ENCODE data around the gene CHRDL1.
A peak's percentile ranks its signal among the peaks of the same experiment; 100 is the strongest.

Gene CHRDL1

DNA sequence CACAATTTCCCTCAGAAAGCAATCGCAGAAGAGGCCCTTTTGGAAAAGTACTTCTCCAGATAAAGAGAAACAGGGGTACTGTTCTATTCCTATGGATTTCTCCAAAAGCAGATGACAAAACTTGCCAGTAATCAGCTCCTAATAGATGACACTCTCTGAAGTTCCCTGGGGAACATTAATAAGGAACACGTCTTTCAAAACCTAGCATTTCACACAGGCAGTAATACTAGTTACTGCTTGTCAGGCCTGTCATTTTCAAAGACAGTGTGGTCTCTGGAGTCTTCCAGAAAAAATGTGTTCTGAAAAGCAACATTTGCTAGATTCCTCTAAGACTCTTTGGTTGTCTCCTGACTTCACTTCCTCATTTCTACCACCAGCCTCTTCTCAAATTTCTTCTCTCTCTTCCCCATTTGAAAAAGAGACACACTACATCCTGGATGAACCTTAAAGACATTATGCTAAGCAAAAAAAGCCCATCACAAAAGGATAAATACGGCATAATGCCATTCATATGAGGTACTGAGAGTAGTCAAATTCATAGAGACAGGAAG is 47.3 kb downstream of the CHRDL1 start:
- TF ChIP-seq POLR2A (IDR thresholded peaks at IDR 0.05; ENCODE audit: low read depth, low read length) (no peak), SPI1 (IDR thresholded peaks at IDR 0.05; ENCODE audit: low read depth, low read length) (peak; percentile 65), POLR2AphosphoS5 (IDR thresholded peaks at IDR 0.05; ENCODE audit: low read depth, low read length) (no peak)
- FAIRE-seq = no peak
- DNase-seq (ENCODE audit: insufficient read length, low spot score) = no peak

DNA sequence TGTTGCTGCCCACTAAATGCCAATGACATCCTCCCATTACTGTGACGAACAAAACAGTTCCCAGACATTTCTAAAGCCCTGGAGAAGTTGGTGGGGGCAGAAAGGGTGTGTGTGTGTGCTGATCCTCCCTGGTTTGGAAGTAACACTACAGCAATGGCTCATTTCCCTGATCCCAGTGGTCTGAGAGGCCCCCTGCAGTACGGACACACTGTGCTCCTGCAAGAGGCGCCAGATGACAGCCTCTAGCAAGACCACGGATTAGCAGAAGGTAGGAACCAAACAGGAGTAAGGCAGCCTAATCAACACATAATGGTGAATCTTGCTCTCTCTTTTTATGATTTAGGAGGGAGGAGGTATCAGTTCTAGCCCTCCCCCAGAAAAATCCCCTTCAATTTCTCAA is 49.6 kb downstream of the CHRDL1 start:
- TF ChIP-seq POLR2AphosphoS5 (IDR thresholded peaks at IDR 0.05; ENCODE audit: low read depth, low read length) (no peak), POU2F2 (IDR thresholded peaks at IDR 0.05; ENCODE audit: low read depth, low read length) (no peak), POLR2A (IDR thresholded peaks at IDR 0.05; ENCODE audit: low read depth, low read length) (no peak), TAF1 (IDR thresholded peaks at IDR 0.05; ENCODE audit: low read depth, low read length) (no peak), PAX5 (IDR thresholded peaks at IDR 0.05; ENCODE audit: insufficient read depth, low read length, severe bottlenecking) (no peak), SPI1 (IDR thresholded peaks at IDR 0.05; ENCODE audit: low read depth, low read length) (no peak)
- DNase-seq (ENCODE audit: insufficient read length, low spot score) (no peak), FAIRE-seq (no peak)

DNA sequence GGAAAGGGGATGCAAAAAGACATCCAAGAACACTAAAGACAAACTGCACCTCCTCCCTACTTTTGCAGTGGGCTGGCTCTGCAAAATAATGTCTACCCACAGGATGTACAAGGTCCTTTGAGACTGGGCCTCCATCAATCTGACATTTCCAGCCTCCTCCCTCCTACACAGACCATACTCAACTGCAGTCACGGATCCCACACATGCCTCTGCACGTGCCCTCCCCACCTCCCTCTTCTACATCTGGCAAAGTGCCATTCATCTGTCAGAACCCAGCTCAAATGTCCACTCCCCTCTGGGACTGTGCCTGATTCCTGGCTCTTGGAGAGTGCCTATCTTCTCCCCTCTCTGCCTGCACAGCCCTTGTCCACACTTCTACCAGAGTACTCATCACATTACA is 50.3 kb downstream of the CHRDL1 start:
- FAIRE-seq (no peak), DNase-seq (ENCODE audit: insufficient read length, low spot score) (no peak)
- TF ChIP-seq POLR2AphosphoS5 (IDR thresholded peaks at IDR 0.05; ENCODE audit: low read depth, low read length) (no peak), POLR2A (IDR thresholded peaks at IDR 0.05; ENCODE audit: low read depth, low read length) (no peak), PAX5 (IDR thresholded peaks at IDR 0.05; ENCODE audit: insufficient read depth, low read length, severe bottlenecking) (no peak), POU2F2 (IDR thresholded peaks at IDR 0.05; ENCODE audit: low read depth, low read length) (no peak), SPI1 (IDR thresholded peaks at IDR 0.05; ENCODE audit: low read depth, low read length) (no peak)

DNA sequence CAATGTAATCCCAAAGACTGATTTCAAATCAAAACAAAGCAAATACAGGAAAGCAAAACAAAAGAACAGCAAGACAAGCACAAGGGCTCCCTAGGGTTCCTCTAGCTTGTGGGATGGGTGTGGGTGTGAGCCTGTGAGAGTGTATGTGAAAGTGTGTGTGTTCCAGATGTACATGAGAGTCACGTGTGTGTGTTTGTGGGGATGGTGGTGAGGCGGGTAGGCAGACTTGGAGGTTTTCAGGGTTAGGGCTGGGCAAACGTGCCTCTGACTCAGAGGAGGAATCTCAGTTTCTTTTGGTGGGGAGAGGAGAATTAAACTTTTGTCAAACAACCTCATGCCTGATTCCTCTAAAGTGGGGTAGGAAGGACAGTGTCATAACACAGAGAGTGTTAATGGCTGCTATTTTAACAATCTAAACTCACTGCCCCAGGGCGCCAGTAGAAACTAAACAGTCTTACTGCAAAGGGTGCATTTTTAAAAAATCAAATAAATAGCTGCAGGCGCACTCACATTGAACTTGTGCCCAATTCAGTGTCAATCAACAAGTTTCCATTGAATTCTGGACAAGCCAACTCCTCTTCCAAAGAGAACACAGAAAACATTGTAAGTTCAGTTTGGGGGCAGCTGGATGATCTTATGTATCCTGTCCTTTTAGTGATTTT is 51.8 kb downstream of the CHRDL1 start:
- FAIRE-seq (no peak), DNase-seq (ENCODE audit: insufficient read length, low spot score) (no peak)
- no peak for TF ChIP-seq POLR2A (IDR thresholded peaks at IDR 0.05; ENCODE audit: low read depth, low read length)
- TF ChIP-seq POU2F2 (IDR thresholded peaks at IDR 0.05; ENCODE audit: low read depth, low read length) = no peak
- no peak for TF ChIP-seq POLR2AphosphoS5 (IDR thresholded peaks at IDR 0.05; ENCODE audit: low read depth, low read length)
- TF ChIP-seq SPI1 (IDR thresholded peaks at IDR 0.05; ENCODE audit: low read depth, low read length) = no peak
- TF ChIP-seq PAX5 (IDR thresholded peaks at IDR 0.05; ENCODE audit: insufficient read depth, low read length, severe bottlenecking) = no peak
- TF ChIP-seq TAF1 (IDR thresholded peaks at IDR 0.05; ENCODE audit: low read depth, low read length) = no peak

DNA sequence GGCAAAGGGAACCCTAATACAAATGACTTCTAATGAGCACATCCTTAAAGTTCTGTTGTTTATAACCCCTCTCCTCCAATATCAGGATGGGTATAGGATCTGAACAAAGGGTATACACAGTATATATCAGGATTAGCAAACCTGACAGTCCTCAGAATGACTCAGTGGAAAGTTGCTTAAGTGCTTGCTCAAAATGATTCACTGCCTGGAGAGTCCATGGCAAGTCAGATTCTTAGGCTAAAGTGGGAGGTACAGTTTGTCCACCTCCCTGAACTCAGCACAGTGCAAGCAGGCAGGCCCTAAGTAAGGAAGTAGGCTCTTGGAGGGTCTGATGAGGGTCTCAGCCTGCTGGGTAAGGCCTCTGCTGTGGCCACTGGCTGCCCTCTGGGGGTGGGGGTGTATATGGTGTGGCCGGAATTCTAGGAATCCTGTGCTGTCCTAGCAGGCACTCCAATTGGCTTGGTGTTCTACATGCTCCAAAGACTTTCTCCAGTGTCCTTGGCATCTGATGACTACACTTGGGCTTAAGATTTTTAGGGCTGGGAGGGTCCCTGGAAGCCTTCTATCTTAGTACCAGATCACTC is 54.3 kb downstream of the CHRDL1 start:
- no peak for FAIRE-seq
- TF ChIP-seq PAX5 (IDR thresholded peaks at IDR 0.05; ENCODE audit: insufficient read depth, low read length, severe bottlenecking) = no peak
- no peak for TF ChIP-seq POLR2A (IDR thresholded peaks at IDR 0.05; ENCODE audit: low read depth, low read length)
- TF ChIP-seq POLR2AphosphoS5 (IDR thresholded peaks at IDR 0.05; ENCODE audit: low read depth, low read length) = no peak
- no peak for TF ChIP-seq POU2F2 (IDR thresholded peaks at IDR 0.05; ENCODE audit: low read depth, low read length)
- TF ChIP-seq SPI1 (IDR thresholded peaks at IDR 0.05; ENCODE audit: low read depth, low read length) = no peak
- TF ChIP-seq TAF1 (IDR thresholded peaks at IDR 0.05; ENCODE audit: low read depth, low read length) = no peak
- no peak for DNase-seq (ENCODE audit: insufficient read length, low spot score)

DNA sequence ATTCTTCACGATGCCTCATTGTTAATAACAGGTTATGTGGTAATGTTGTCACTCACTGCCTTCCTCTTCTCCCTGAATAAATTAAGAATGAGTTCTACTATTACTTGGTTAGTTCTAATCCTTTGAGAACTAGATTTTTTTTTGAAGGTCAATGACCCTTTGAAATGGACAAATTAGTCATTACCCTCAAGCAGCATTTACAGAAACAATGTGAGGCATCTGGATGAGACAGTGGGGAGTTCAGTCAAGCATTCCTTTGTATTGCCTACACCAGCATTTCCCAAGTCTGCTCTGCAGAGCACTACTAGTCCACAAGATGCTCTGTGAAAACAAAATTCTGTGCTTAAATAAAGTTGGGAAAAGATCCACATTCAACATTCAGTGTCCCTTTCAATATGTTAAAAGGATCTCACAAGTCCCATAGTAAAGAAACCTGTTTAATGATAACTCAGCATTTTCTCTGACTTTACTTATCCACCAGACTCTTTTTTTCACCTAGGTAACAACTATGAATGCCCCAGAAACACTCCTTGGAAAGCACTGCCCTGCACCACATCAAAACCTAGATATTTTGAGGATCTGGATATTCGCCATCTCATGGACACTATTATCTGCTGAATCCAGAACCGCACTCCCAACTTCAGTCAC is 60.6 kb downstream of the CHRDL1 start:
- no peak for TF ChIP-seq PAX5 (IDR thresholded peaks at IDR 0.05; ENCODE audit: insufficient read depth, low read length, severe bottlenecking)
- TF ChIP-seq TAF1 (IDR thresholded peaks at IDR 0.05; ENCODE audit: low read depth, low read length) = no peak
- no peak for TF ChIP-seq POLR2AphosphoS5 (IDR thresholded peaks at IDR 0.05; ENCODE audit: low read depth, low read length)
- no peak for TF ChIP-seq POU2F2 (IDR thresholded peaks at IDR 0.05; ENCODE audit: low read depth, low read length)
- no peak for TF ChIP-seq POLR2A (IDR thresholded peaks at IDR 0.05; ENCODE audit: low read depth, low read length)
- DNase-seq (ENCODE audit: insufficient read length, low spot score) = no peak
- no peak for FAIRE-seq

DNA sequence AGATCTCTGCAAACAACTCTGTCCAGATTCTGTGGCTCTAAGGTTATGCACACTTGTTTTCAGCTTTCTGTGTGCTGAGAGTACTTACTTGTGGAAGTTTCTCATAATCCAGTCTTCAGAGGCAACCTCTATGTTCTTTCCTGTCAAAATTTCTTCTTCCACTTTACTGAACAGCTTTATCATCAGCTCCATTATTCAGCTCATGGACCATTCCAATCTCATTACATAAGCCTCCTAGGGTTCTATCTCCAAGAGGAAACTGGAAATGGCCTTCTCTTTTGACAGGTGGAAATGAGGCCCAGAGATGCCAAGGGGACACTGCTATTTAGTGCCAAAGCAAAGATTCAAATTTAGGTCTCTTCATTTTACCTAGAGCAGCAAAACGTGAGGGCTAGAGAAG is 61.3 kb downstream of the CHRDL1 start:
- no peak for DNase-seq (ENCODE audit: insufficient read length, low spot score)
- TF ChIP-seq TAF1 (IDR thresholded peaks at IDR 0.05; ENCODE audit: low read depth, low read length) (no peak), POLR2AphosphoS5 (IDR thresholded peaks at IDR 0.05; ENCODE audit: low read depth, low read length) (no peak), POU2F2 (IDR thresholded peaks at IDR 0.05; ENCODE audit: low read depth, low read length) (no peak), POLR2A (IDR thresholded peaks at IDR 0.05; ENCODE audit: low read depth, low read length) (no peak), PAX5 (IDR thresholded peaks at IDR 0.05; ENCODE audit: insufficient read depth, low read length, severe bottlenecking) (no peak), SPI1 (IDR thresholded peaks at IDR 0.05; ENCODE audit: low read depth, low read length) (no peak)

DNA sequence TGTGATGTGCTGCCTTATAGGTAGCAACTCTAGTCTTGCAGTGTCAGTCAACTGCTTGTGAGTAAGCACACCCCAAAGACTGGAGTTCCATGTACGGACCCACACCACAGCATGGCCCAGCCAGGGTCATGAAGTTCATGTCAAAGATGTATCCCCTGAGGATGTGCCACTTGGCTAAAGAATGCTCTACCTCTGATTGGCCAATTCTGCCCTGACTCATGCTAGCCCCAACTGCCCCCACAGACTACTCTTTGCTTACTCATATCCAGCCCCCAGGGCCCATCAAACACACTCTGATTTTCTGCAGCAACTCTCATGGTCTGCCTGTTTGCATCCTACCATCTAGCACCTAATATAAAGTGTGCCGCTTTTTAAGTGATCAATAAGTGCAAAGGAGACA is 62.5 kb downstream of the CHRDL1 start:
- DNase-seq (ENCODE audit: insufficient read length, low spot score) (no peak), FAIRE-seq (no peak)
- no peak for TF ChIP-seq PAX5 (IDR thresholded peaks at IDR 0.05; ENCODE audit: insufficient read depth, low read length, severe bottlenecking)
- TF ChIP-seq POU2F2 (IDR thresholded peaks at IDR 0.05; ENCODE audit: low read depth, low read length) = no peak
- TF ChIP-seq POLR2A (IDR thresholded peaks at IDR 0.05; ENCODE audit: low read depth, low read length) = no peak
- no peak for TF ChIP-seq TAF1 (IDR thresholded peaks at IDR 0.05; ENCODE audit: low read depth, low read length)
- TF ChIP-seq SPI1 (IDR thresholded peaks at IDR 0.05; ENCODE audit: low read depth, low read length) = no peak

More for the DNA sequence above, 61.3 kb downstream of the CHRDL1 start:
- no peak for FAIRE-seq

DNA sequence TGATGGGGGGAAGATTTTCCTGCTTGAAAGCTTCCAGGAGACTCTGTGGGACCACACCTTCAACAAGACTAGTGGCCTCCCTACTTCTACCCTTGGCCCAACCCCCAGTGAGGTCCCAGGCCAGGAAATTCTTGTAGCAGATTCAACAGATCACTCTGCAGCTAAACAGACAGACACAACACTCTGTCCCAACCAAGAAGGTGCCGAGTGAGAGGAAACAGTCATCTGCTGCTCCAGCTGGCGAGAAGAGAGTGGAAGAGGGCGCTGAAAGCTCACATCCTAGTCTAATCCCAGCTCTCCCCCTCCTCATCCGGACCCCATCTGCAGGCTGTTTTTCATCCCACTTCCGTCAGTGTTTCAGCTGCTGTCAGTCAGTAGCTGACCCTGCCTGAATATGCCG is 63.4 kb downstream of the CHRDL1 start:
- FAIRE-seq (no peak), DNase-seq (ENCODE audit: insufficient read length, low spot score) (no peak)
- TF ChIP-seq PAX5 (IDR thresholded peaks at IDR 0.05; ENCODE audit: insufficient read depth, low read length, severe bottlenecking) (no peak), SPI1 (IDR thresholded peaks at IDR 0.05; ENCODE audit: low read depth, low read length) (no peak), POLR2AphosphoS5 (IDR thresholded peaks at IDR 0.05; ENCODE audit: low read depth, low read length) (no peak), TAF1 (IDR thresholded peaks at IDR 0.05; ENCODE audit: low read depth, low read length) (no peak), POLR2A (IDR thresholded peaks at IDR 0.05; ENCODE audit: low read depth, low read length) (no peak), POU2F2 (IDR thresholded peaks at IDR 0.05; ENCODE audit: low read depth, low read length) (no peak)
